HG02884 (cell line): Measurements from ENCODE around the gene CX3CR1.
"Not testable (repeated sequence)": the region's sequence is repeated elsewhere in the genome, so short reads cannot be mapped to it uniquely, and the experiment has no call there.

ENCODE experiments used
- ATAC-seq: cut with Tn5 transposase; IDR thresholded peaks from one replicate; pipeline ENCODE4 v1.9.1; 2021; ENCODE audit warnings: mild to moderate bottlenecking, moderate library complexity; ENCODE audit not compliant: unreplicated experiment

Gene CX3CR1

DNA sequence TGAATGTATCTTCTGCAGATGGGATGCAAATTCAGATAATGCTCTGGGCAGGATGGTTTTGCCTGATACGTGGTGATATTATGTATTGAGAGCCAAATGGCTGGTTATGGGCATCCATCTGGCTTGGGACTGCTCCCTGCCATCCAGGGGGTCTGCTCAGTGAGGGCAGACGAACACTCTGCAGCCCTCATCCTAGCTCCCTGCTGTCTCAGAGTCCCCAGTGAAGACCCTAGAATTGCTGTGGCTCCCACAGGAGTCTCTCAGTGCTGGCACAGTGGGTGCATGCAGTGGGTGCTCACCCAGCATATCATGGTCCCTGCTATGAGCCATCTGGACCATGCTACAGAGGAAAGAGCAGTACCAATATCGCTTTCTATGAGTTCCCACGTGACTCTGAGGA is 10.3 kb downstream of the CX3CR1 start:
- no peak for ATAC-seq

DNA sequence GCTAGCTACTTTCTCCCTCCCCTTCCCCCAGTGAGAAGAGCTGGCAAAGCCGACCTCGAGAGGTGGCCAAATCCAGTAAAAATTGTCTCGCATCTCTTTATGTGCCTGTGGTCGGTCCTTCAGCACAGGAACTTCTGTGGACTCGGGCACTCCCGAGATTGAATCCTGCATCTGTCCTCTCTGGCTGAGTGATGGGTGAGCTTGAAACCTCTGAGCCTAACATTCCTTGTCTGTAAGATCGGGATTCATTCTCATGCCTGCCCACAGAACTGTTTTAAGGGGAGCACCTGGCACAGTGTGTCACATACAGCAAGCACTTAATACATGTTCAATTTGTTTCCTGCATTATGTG is 11.3 kb downstream of the CX3CR1 start:
- ATAC-seq: no peak

DNA sequence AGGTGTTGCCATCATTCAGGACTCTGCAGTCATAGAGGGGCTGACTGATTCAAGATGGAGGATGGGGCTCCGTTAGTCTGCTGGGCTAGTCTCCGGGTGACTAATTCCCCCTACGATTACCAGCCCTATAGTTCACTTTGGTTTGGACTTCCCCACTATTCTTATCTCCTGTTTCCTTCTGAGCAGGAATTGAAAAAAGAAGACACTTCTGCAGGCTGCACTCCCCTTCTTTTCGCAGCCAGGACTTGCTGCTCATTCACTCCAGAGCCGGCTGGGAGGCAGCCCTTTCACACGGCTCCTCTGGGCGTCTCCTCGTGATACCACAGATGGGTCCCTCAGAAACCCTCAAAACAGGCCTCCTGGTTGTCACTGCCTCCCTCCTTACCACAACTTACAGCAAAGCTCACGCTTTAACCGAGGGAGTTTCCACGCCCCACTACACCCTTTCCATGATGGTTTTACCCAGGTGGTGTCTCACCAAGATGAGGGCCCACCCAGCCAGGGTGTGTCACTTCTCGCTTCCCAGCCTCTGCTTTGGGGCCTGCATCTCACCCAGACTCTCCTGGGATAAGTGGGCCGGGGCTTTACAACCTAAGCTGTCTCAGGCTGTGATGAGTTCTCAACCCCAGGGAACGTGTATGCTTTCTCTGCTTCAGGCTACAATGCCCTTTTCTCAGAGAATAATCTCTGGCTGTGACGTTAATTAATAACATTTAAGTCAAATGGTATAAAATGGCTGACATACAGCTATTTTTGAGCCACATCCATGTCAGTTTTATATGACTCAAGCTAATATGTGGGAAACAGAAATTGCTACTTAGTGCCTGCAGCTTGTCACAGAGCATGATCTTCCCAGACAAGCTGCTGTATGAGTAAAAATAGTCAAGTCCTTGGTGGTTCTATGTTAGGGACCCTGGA is 11.9 kb downstream of the CX3CR1 start:
- ATAC-seq: no peak

DNA sequence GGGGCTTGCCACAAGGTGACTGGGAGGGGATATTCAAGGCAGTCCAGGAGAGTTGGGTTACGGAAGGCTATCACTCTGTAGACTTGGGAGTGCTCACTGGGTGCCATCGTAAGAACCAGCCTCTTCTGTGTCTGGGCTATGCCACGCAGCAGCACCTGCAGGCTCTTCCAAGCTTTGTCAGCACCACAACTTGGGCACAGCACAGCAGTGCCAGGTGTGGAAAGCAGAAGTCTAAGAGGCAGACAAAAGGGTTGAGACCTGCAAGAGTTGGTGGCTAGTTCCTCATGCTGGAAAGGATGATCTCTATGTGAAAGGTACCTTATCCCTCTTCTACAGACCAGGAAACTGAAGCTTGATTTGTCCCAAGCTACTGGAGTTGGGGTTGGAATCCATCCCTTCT is 15.8 kb downstream of the CX3CR1 start:
- no peak for ATAC-seq

DNA sequence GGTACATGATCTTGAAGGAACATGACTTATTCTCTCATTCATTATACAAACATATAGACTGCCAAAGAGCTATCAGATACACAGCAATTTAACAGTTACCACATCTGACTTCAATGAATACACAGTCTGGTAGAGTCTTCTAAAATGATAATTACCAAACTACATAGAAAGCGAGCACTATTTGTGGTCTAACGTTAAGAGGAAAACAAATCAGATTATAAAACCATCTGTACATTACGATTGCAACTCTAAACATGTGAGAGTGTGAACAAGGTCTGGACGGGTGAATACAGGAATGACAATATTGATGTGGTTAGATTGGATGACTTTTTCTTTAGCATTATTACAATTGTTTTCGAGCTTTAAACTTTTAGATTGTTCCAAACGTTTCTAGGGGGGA is 16.3 kb downstream of the CX3CR1 start:
- no peak for ATAC-seq

DNA sequence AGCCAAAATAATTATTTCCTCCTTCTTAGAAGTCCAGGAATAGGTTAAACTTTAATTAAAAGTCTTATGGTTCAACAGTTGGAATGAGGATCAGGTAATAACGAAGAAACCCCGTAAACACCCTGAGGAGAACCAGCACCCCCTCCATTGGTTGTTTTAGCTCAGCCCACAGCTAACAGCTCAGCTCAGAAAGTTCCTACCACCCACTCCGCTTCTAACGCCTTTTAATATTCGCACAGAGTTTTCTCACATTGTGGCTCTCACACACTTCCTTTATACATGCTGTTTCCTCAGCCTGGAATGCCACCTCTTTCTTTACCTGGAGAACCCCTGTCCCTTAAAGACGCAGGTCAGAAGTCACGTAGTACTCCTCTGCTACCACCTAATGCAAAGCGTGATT is 17.0 kb downstream of the CX3CR1 start:
- ATAC-seq: no peak

DNA sequence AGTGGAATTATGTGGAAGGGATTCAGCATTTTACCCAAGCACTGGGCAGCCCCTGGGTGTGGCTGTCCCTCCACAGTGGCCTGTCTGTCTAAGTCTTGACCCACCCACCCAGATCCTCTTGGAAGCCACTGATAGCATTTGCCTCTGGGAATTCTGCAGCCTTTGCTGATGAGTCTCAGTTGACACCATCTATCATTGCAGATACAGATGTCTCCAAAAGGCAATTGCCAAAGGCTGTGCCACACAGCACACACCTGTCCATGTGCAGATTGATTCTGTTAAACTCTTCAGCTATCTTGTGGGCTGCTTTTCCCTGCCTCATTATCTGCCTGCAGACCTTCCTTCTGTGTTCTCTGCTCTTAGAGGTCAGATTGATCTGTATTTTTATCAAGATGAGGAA is 18.1 kb downstream of the CX3CR1 start:
- ATAC-seq: no peak

DNA sequence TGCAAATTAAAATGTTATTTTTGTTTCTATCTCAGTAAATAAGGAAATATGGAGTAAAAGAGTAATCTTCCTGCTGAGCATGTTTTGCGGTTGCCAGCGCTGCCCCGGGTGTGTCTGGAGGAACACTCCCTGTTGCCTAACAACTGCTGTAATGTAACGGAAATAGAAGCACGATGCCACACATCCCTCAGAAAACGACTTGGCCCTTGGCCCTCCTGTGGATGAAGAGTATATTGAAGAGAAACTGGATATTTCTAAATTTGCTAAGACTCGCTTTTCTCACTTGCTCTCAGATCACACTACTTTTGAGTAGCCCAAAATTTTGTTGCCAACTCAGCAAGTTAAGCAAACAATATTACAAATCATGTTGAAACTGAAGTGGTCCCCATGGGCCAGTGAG is 18.9 kb downstream of the CX3CR1 start:
- peak; percentile 56 for ATAC-seq

DNA sequence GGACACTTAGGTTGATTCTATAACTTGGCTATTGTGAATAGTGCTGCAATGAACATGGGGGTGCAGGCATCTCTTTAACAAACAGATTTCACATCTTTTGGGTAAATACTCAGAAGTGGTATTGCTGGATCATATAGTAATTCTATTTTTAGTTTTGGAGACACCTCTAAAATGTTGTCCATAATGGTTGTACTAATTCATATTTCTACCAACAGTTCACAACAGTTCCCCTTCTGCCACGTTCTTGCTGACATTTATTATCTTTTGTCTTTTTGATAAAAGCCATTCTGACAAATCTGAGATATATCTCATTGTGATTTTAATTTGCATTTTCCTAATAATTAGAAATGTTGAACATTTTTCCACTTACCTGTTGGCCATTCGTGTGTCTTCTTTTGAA is 19.5 kb downstream of the CX3CR1 start:
- no peak for ATAC-seq

DNA sequence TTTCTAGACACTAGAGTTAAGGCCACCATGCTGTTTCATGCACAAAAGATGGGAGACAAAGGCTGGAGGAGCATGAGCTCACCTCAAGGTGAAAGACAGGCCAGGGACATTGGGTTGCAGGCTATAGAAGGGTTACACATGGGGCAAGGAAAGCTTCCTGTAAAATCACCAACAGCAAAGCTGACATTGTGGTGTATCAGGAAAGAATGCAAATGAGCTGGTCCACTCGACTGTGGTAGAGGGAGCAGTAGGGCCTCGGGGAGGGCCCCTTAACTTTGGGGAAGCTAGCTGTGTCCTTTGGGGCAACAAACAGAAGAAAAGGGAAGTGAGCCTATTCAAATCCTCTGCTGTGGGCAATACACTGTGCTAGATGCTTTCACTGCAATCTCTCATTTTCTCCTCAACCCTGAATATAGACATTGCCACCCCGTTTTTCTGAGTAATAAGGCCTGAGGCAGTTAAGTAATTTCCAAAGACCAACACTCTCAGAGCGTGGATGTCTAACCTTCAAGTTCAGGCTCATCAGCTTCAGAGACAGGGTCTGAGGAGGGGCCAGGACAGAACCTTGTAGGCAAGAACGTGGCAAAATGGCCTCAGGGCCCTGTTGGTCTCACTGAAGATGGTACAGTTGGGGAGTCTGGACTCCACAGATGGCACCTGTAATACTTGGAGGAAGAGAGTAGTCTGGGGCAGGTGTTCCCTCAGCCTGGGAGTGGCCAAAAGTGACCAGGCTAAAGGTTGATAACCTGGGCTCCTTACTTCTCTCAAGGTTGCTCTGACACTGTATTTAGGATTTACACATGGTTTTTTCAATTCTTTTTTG is 24.1 kb downstream of the CX3CR1 start:
- peak; percentile 98 for ATAC-seq

DNA sequence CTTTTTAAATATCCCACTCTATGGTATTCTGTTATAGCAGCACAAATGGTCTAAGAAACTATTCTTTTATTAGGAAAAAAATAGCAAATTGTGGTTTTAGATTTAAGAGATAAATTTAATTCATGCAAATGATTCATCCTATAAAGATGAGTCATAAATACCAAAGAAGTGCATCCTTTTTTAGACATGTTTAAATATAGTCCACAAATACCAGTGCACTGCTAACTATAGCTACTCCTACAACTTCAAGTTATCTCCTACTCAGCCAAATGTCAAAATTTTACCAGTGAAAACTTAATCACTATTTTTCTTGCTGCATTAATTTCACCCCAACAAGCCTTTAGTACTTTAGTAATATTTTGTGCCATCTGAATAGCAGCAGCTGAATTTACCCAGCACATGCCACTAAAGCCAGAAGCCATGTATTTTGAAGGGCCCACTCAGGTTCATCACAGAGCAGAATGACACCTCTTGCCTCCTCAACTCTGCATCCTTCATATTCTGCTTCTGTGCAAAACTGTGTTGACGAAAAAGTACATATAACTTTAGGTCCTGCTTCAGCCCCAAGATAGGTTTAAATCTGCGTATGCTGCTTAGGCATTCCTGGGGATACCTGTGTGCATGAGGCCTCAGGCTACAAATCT is 24.9 kb downstream of the CX3CR1 start:
- ATAC-seq: no peak

DNA sequence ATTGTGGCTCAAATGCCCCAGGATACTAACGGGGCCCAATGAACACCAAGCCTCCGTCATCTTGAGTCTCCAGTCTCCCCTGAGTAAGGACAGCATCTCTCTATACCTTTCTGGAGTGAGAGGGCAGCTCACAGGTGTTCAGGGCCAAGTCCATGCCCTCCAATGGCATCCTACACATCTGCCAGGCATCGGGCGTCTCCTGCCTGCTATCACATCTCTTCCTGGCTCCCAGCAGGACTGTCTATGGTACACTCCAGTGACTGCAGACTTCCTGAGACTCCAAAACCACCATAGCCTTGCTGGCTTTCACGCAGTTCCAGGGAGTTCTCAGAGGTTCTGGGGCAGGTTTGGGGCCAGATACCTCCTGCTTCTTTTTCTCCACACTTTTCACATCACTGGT is 28.3 kb downstream of the CX3CR1 start:
- ATAC-seq: no peak

DNA sequence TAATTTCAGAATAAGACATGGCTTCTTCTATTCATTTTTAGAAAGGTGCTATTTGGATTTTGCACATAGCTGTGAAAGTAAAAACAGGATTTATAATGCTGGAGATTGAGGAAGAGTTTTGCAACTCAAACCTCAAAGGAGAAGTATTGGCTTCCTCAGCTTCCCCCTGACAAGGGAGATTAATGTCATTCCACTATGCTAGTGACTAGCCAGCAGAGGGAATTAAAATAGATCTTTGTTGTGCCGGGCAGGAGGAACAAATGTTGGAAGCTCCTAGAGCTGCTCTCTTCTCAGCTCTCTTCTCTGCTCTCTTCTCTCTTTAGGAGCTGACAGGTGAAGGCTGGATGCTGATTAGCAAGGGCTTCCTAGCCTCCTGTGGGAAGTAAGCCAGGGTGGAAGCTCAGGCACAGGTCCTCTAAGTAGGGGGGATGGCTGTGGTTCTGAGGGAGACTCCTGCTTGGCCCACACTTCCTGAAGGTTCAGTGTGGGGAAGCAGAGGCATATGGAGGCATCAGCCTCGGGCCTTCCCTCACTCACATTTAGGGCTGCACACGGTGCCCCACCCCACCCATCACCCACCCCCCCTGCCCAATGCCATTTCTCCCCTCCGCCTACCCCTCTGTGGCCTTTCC is 29.6 kb downstream of the CX3CR1 start:
- no peak for ATAC-seq

DNA sequence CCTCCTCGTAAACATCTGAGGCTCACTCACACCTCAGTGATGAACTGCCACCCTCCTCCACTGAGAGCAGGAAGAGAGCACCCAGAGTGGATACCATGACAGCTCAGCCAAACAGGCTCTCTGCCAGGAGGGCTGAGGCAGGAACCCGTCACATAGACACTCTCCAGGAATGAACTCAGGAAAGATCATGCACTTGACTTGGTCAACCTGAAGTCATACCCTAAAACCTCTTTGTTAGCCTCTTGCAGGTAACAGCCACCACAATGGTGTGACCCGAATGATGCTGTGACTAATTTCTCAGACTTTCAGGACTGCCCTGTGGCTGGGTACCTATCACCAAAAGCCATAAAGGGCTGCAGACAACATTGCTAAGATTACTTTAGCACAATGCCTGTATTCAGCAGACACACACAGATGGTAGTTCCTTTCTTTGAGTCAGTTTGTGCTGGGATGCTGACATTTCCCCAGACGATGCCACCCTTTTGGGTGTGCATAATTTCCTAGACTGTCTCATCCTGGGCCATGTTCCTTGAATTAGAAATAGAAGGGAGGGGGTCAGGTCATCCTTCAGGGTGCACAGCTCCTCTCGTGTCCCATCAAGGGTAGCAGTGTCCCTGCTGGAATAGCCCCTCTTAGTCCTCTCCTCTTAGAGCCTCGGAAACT is 30.3 kb downstream of the CX3CR1 start:
- no peak for ATAC-seq

DNA sequence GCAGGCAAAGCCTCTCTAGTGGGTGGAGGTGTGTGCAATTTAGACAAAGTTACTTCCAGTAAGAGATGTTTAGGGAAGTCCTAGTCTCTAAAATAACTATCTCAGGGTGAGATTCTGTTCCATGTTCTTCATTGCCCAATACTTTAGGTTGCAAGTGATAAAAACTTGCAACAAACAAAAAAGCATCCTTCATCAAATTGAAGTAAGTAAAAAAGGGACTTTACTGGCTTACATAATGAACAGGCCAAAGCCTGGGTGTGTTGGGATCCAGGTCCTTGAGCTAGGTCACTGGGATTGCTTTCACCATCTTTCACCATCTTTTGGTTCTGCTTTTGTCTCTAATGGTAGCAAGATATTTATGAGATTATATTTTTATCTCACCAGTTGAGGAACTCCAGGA is 38.3 kb downstream of the CX3CR1 start:
- no peak for ATAC-seq

DNA sequence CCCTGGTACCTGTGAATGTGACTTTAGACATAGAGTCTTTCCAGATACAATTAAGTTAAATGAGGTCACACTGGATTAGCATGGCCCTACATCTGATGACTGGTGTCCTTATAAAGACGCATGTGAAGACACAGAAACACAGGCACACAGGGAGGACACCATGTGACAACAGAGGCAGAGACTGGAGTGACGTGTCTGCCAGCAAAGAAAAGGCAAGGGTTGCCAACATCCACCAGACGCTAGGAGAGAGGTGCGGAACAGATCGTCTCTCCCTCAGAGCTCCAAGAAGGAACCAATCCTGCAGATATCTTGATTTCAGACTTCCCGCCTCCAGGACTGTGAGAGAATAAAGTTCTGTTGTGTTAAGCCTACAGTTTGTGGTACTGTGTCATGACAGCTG is 42.8 kb downstream of the CX3CR1 start:
- no peak for ATAC-seq

DNA sequence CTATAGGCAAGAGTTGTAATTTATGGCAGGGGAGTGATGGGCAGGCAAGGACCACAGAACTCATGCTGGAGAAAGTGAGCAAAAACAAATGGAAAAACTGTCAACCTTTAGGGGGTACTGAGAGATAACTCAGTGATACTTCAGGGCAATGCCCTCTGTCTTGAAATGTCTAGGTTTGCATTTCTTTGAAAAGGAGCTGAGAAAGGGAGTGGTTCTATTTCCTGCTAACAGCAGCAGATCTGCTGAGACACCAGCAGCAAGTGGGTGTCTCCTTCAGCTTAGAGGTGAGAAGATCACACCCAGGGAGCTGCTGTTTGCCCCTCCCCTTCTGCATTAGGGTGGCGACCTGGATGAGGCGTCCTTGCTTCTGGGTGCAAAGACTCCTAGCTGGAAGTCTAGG is 45.2 kb downstream of the CX3CR1 start:
- no peak for ATAC-seq

DNA sequence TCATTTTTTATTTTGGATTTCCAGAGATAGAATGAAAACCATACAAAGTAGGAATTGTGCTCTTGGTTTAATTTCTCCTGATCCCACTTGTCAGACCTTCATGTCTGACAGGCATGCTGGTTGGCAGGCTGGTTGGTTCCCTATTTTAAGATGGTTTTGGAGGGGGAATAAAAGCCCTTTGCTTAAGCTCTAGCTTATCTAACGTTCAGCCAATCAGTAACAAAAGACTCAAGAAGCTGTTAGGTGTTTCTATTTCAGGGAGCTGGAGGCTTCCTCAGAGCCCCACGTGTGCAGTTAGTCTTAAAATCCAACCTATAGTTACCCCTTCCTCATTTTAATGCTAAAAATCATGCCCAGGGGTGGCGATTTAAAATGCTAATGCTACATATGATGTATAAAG is 47.0 kb downstream of the CX3CR1 start:
- no peak for ATAC-seq

DNA sequence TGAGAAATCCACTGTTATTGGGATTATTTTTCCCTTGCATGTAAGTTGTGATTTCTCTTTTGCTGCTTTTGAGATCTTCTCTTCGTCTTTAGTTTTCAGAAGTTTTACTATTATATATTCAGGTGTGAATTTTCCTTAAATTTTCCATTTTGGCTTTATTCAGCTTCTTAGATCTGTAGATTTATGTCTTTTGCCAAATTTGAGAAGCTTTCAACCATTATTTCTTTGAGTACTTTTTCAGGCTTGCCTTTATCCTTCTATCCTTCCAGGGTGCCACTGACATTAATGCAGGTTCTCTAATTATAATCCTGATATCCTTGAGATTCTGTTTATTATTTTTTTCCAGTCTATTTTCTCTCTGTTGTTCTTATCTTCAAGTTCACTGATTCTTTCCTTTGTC is 49.4 kb downstream of the CX3CR1 start:
- no peak for ATAC-seq

DNA sequence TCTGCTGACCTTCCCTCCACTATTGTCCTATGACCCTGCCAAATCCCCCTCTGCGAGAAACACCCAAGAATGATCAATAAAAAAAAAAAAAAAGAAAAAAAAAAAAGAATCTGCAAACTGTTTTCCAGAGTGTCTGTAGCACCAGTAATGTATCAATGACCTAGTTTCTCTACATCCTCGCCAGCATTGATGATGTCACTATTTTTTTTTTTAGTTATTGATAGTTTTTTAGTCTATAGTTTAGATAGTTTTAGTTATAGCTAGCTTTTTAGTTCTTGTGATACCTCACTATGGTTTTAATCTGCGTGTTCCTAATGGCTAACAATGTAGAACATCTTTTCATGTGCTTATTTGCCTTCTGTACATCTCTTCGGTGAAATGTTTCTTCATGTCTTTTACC is 51.3 kb downstream of the CX3CR1 start:
- ATAC-seq: no peak

DNA sequence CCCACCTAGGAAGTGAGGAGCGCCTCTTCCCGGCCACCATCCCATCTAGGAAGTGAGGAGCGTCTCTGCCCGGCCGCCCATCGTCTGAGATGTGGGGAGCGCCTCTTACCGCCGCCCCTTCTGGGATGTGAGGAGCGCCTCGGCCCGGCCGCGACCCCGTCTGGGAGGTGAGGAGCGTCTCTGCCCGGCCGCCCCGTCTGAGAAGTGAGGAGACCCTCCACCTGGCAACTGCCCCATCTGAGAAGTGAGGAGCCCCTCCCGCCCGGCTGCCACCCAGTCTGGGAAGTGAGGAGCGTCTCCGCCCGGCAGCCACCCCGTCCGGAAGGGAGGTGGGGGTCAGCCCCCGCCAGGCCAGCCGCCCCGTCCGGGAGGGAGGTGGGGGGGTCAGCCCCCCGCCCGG is 52.2 kb downstream of the CX3CR1 start:
- ATAC-seq: not testable (repeated sequence)
